HEK293 (cell line): ENCODE measurements around the gene ETF1.

Source experiments
- CTCF ChIA-PET: fragments of 350-600 bp; formaldehyde crosslinking; extraction: SDS; loops from one replicate; lab custom pipeline; 2021; ENCODE audit warnings: antibody characterized with exemption; lab: Yijun Ruan, JAX
- POLR2A ChIA-PET: fragments of 300-600 bp; formaldehyde crosslinking; extraction: SDS; loops from one replicate; lab custom pipeline; 2020; ENCODE audit warnings: antibody characterized with exemption, inconsistent platforms; lab: Yijun Ruan, JAX
- H3K27ac ChIP-seq: fragments of 200-500 bp; sonication (Bioruptor generic); 2 replicates; pipeline ENCODE4 v1.5.1; 2014; ENCODE audit warnings: low read depth, low read length, control low read depth, inconsistent platforms; ENCODE audit errors: extremely low read depth
- H3K36me3 ChIP-seq, 2 experiments: fragments of 200-500 bp in 1 of 2; sonication (Bioruptor generic) in 1 of 2; 1 replicate in 1 of 2; 2 replicates in 1 of 2; pipeline ENCODE4 v1.5.1; 2014 to 2017; ENCODE audit warnings: inconsistent platforms in 2 of 2, low read length in 2 of 2; ENCODE audit not compliant: control insufficient read depth in 2 of 2, insufficient read depth in 1 of 2
- H3K4me1 ChIP-seq: fragments of 200-500 bp; sonication (Bioruptor generic); 2 replicates; pipeline ENCODE4 v1.5.1; 2014; ENCODE audit warnings: mild to moderate bottlenecking, low read length, inconsistent platforms; ENCODE audit not compliant: control insufficient read depth, insufficient read depth
- H3K4me3 ChIP-seq: 2 replicates; pipeline ENCODE4 v1.5.1; 2011; ENCODE audit warnings: low read depth, mild to moderate bottlenecking, control low read depth, low read length, moderate library complexity
- H3K9me3 ChIP-seq: fragments of 200-500 bp; sonication (Bioruptor generic); 2 replicates; pipeline ENCODE4 v1.5.1; 2014; ENCODE audit warnings: low read depth, low read length, inconsistent platforms; ENCODE audit not compliant: control insufficient read depth, insufficient read depth
- BCL11B ChIP-seq: fragments of 450-650 bp; formaldehyde crosslinking; IDR thresholded peaks from 2 replicates; pipeline ENCODE4 v1.5.1; 2016; ENCODE audit warnings: low read depth, missing biosample characterization, missing genetic modification characterization
- HOXD13 ChIP-seq: sonication (generic); formaldehyde crosslinking; IDR thresholded peaks from 2 replicates; pipeline ENCODE4 v1.8.0; 2022; ENCODE audit warnings: missing genetic modification reagents, borderline replicate concordance
- MEIS1 ChIP-seq: sonication (generic); formaldehyde crosslinking; IDR thresholded peaks from 2 replicates; pipeline ENCODE4 v1.8.1; 2022; ENCODE audit warnings: missing genetic modification reagents, mild to moderate bottlenecking, borderline replicate concordance
- MZF1 ChIP-seq: fragments of 450-650 bp; formaldehyde crosslinking; IDR thresholded peaks from 2 replicates; pipeline ENCODE4 v1.5.1; 2017; ENCODE audit warnings: missing biosample characterization, missing genetic modification characterization, borderline replicate concordance
- OVOL3 ChIP-seq: fragments of 450-650 bp; formaldehyde crosslinking; IDR thresholded peaks from 2 replicates; pipeline ENCODE4 v1.5.1; 2016; ENCODE audit warnings: missing biosample characterization, missing genetic modification characterization
- PRDM6 ChIP-seq: fragments of 450-650 bp; formaldehyde crosslinking; IDR thresholded peaks from 2 replicates; pipeline ENCODE4 v1.5.1; 2017; ENCODE audit warnings: missing biosample characterization, missing genetic modification characterization
- TRIM28 ChIP-seq: IDR thresholded peaks from 2 replicates; pipeline ENCODE4 v1.6.1; 2011; ENCODE audit warnings: low read length, control low read depth, borderline replicate concordance
- WT1 ChIP-seq: fragments of 450-650 bp; formaldehyde crosslinking; IDR thresholded peaks from 2 replicates; pipeline ENCODE4 v1.5.1; 2016; ENCODE audit warnings: missing biosample characterization, missing genetic modification characterization
- ZBTB7A ChIP-seq: fragments of 450-650 bp; formaldehyde crosslinking; IDR thresholded peaks from 2 replicates; pipeline ENCODE4 v1.5.1; 2016; ENCODE audit warnings: low read depth, missing biosample characterization, missing genetic modification characterization
- ZNF114 ChIP-seq: fragments of 450-650 bp; formaldehyde crosslinking; IDR thresholded peaks from 2 replicates; pipeline ENCODE4 v1.5.0; 2017; ENCODE audit warnings: missing biosample characterization, missing genetic modification characterization
- ZNF157 ChIP-seq: fragments of 450-650 bp; formaldehyde crosslinking; IDR thresholded peaks from 2 replicates; pipeline ENCODE4 v1.5.1; 2016; ENCODE audit warnings: missing biosample characterization, missing genetic modification characterization
- ZNF335 ChIP-seq: fragments of 450-650 bp; formaldehyde crosslinking; conservative IDR thresholded peaks from 2 replicates; pipeline ENCODE4 v1.5.1; 2016; ENCODE audit warnings: missing biosample characterization, missing genetic modification characterization
- ZNF362 ChIP-seq: fragments of 450-650 bp; formaldehyde crosslinking; IDR thresholded peaks from 2 replicates; pipeline ENCODE4 v1.5.1; 2016; ENCODE audit warnings: missing biosample characterization, missing genetic modification characterization
- ZNF398 ChIP-seq: fragments of 450-650 bp; formaldehyde crosslinking; IDR thresholded peaks from 2 replicates; pipeline ENCODE4 v1.5.1; 2017; ENCODE audit warnings: missing biosample characterization, missing genetic modification characterization
- ZNF473 ChIP-seq: fragments of 450-650 bp; formaldehyde crosslinking; IDR thresholded peaks from 2 replicates; pipeline ENCODE4 v1.5.1; 2017; ENCODE audit warnings: missing biosample characterization, missing genetic modification characterization
- ZNF48 ChIP-seq: fragments of 450-650 bp; formaldehyde crosslinking; IDR thresholded peaks from 2 replicates; pipeline ENCODE4 v1.5.1; 2016; ENCODE audit warnings: missing biosample characterization, missing genetic modification characterization
- ZNF530 ChIP-seq: fragments of 450-650 bp; formaldehyde crosslinking; IDR thresholded peaks from 2 replicates; pipeline ENCODE4 v1.5.1; 2016; ENCODE audit warnings: low read depth, missing biosample characterization, missing genetic modification characterization
- ZNF585B ChIP-seq: fragments of 450-650 bp; formaldehyde crosslinking; IDR thresholded peaks from 2 replicates; pipeline ENCODE4 v1.5.1; 2016; ENCODE audit warnings: missing biosample characterization, missing genetic modification characterization
- ZNF626 ChIP-seq: fragments of 450-650 bp; sonication (Bioruptor Pico); formaldehyde crosslinking; IDR thresholded peaks from 2 replicates; pipeline ENCODE4 v1.5.1; 2018; ENCODE audit warnings: missing biosample characterization, missing genetic modification characterization, inconsistent platforms
- ZNF768 ChIP-seq: fragments of 450-650 bp; formaldehyde crosslinking; IDR thresholded peaks from 2 replicates; pipeline ENCODE4 v1.5.1; 2018; ENCODE audit warnings: missing biosample characterization, mild to moderate bottlenecking, missing genetic modification characterization
- ZNF776 ChIP-seq: fragments of 450-650 bp; formaldehyde crosslinking; IDR thresholded peaks from 2 replicates; pipeline ENCODE4 v1.5.0; 2017; ENCODE audit warnings: missing biosample characterization, missing genetic modification characterization, borderline replicate concordance
- ZNF785 ChIP-seq: fragments of 450-650 bp; formaldehyde crosslinking; IDR thresholded peaks from 2 replicates; pipeline ENCODE4 v1.5.1; 2016; ENCODE audit warnings: missing biosample characterization, missing genetic modification characterization
- TF ChIP-seq, protein P1 (sequence below): fragments of 450-650 bp; formaldehyde crosslinking; conservative IDR thresholded peaks from 2 replicates; pipeline ENCODE4 v1.5.1; 2016; ENCODE audit warnings: low read depth, missing biosample characterization, missing genetic modification characterization
- TF ChIP-seq, protein P2 (sequence below): fragments of 450-650 bp; formaldehyde crosslinking; IDR thresholded peaks from 2 replicates; pipeline ENCODE4 v1.5.1; 2016; ENCODE audit warnings: missing biosample characterization, missing genetic modification characterization

ETF1 gene

GRCh38 chr5:138498376-138498775 lies 44.7 kb downstream of the ETF1 start:
- POLR2A ChIA-PET, result interaction anchor here (0.6 to 1.0 kb wide), 2 partner anchors 122 to 319 kb away, joined by 3 to 5 read pairs; partner anchors contain the start of gene KIF20A
- no peaks in the 10 kb centered on the region for H3K4me1 ChIP-seq
- CTCF ChIA-PET, result interaction anchor here (0.5 to 5.4 kb wide), 4 partner anchors 48 to 421 kb away, joined by 3 to 38 read pairs (median 4); no protein-coding TSS in a partner anchor
- H3K27ac ChIP-seq, result no peak overlapping the region
- H3K9me3 ChIP-seq, result no peaks in the 10 kb centered on the region
- no peaks in the 10 kb centered on the region for H3K36me3 ChIP-seq
- H3K4me3 ChIP-seq, result no peak overlapping the region
- TF ChIP-seq ZNF335 (tag by site-specific recombination) (no peak), ZNF626 (tag by site-specific recombination) (no peak), ZNF398 (tag by site-specific recombination) (no peak), MEIS1 (CRISPR knock-in tag) (no peak), ZNF785 (tag by site-specific recombination) (no peak), WT1 (no peak), ZNF157 (no peak)
- TF ChIP-seq, all 188 proteins: peak for 0

DNA sequence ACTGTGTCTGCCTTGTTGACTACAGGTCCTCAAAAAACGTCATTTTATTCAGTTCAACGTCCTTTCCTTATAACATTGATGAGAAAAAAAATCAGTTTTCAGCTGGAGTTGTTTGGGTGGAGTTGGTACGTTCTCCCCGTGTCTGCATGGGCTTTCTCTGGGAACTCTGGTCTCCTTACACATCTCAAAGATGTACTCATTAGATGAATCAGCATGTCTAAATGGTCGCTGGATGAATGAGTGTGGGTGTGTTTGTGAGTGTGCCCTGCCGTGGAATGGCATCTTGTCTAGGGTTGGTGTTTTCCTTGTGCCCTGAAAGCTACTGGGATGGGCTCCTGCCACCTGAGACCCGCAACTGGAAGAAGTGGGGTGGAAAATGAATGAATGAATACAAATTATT lies 47.7 kb downstream of the ETF1 start:
- Histone ChIP-seq H3K4me1 (peaks cover 8% of the 10 kb centered on the region), H3K27ac (no peak overlapping the region), H3K4me3 (no peak overlapping the region), H3K36me3 (no peaks in the 10 kb centered on the region), H3K9me3 (no peaks in the 10 kb centered on the region)
- POLR2A ChIA-PET, result interaction anchor here (1.8 kb wide), 1 partner anchor 30 kb away, joined by 6 read pairs; the partner anchor contains the start of gene EGR1
- CTCF ChIA-PET, result interaction anchor here (1.4 to 5.4 kb wide), 2 partner anchors 9 to 45 kb away, joined by 5 to 38 read pairs; no protein-coding TSS in a partner anchor
- TF ChIP-seq ZNF473 (tag by site-specific recombination) (no peak), ZNF114 (tag by site-specific recombination) (no peak), ZNF398 (tag by site-specific recombination) (no peak), ZNF626 (tag by site-specific recombination) (no peak), ZNF585B (no peak), OVOL3 (no peak), ZBTB7A (tag by site-specific recombination) (no peak), PRDM6 (tag by site-specific recombination) (no peak), TRIM28 (no peak), HOXD13 (CRISPR knock-in tag) (no peak), ZNF776 (tag by site-specific recombination) (no peak), MZF1 (tag by site-specific recombination) (no peak), ZNF530 (no peak), BCL11B (tag by site-specific recombination) (no peak), ZNF768 (tag by site-specific recombination) (no peak), ZNF48 (tag by site-specific recombination) (no peak), ZNF362 (tag by site-specific recombination) (no peak)
- TF ChIP-seq, protein P1, sequence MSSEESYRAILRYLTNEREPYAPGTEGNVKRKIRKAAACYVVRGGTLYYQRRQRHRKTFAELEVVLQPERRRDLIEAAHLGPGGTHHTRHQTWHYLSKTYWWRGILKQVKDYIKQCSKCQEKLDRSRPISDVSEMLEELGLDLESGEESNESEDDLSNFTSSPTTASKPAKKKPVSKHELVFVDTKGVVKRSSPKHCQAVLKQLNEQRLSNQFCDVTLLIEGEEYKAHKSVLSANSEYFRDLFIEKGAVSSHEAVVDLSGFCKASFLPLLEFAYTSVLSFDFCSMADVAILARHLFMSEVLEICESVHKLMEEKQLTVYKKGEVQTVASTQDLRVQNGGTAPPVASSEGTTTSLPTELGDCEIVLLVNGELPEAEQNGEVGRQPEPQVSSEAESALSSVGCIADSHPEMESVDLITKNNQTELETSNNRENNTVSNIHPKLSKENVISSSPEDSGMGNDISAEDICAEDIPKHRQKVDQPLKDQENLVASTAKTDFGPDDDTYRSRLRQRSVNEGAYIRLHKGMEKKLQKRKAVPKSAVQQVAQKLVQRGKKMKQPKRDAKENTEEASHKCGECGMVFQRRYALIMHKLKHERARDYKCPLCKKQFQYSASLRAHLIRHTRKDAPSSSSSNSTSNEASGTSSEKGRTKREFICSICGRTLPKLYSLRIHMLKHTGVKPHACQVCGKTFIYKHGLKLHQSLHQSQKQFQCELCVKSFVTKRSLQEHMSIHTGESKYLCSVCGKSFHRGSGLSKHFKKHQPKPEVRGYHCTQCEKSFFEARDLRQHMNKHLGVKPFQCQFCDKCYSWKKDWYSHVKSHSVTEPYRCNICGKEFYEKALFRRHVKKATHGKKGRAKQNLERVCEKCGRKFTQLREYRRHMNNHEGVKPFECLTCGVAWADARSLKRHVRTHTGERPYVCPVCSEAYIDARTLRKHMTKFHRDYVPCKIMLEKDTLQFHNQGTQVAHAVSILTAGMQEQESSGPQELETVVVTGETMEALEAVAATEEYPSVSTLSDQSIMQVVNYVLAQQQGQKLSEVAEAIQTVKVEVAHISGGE, result no peak
- TF ChIP-seq, protein P2, sequence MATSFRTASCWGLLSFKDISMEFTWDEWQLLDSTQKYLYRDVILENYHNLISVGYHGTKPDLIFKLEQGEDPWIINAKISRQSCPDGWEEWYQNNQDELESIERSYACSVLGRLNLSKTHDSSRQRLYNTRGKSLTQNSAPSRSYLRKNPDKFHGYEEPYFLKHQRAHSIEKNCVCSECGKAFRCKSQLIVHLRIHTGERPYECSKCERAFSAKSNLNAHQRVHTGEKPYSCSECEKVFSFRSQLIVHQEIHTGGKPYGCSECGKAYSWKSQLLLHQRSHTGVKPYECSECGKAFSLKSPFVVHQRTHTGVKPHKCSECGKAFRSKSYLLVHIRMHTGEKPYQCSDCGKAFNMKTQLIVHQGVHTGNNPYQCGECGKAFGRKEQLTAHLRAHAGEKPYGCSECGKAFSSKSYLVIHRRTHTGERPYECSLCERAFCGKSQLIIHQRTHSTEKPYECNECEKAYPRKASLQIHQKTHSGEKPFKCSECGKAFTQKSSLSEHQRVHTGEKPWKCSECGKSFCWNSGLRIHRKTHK (tag by site-specific recombination), result no peak
